Vagina (tissue), 2 donors: ENCODE data around the gene CRKL. TPM values are rescaled to one million over a fixed set of nuclear protein-coding genes. Genes with fewer than 3 reads are reported as not detected.
A peak's percentile ranks its signal among the peaks of the same experiment; 100 is the strongest.

Source experiments
- DNase-seq, 2 donors: peaks; one replicate each; pipeline ENCODE4 v3.0.0-alpha.2; 2017; ENCODE audit errors: extremely low spot score in 2 of 2
- H3K27ac ChIP-seq: fragments of 200-600 bp; sonication (generic); one replicate; pipeline ENCODE4 v1.5.1; 2019
- H3K27me3 ChIP-seq: fragments of 200-600 bp; sonication (generic); one replicate; pipeline ENCODE4 v1.5.1; 2019
- H3K36me3 ChIP-seq, 2 donors: fragments of 200-600 bp; sonication (generic); one replicate each; pipeline ENCODE4 v1.5.1; 2017 to 2019
- H3K4me1 ChIP-seq: fragments of 200-600 bp; sonication (generic); one replicate; pipeline ENCODE4 v1.5.1; 2019
- H3K4me3 ChIP-seq, 2 donors: fragments of 200-600 bp; sonication (generic); 1 replicate in 1 of 2; 2 replicates in 1 of 2; pipeline ENCODE4 v1.5.1; 2016 to 2019
- H3K9me3 ChIP-seq: fragments of 200-600 bp; sonication (generic); one replicate; pipeline ENCODE4 v1.5.1; 2019
- CTCF ChIP-seq, 3 experiments: fragments of 450-650 bp in 2 of 3; fragments of 200-600 bp in 1 of 3; sonication (generic) in 1 of 3; IDR thresholded peaks; one replicate each; pipeline ENCODE4 v1.5.1; 2017 to 2019; ENCODE audit warnings: antibody characterized with exemption in 3 of 3, mild to moderate bottlenecking in 2 of 3, moderate library complexity in 2 of 3
- POLR2A ChIP-seq, 2 donors: fragments of 450-650 bp; IDR thresholded peaks; one replicate each; pipeline ENCODE4 v1.6.1; 2017; ENCODE audit warnings: antibody characterized with exemption in 2 of 2, mild to moderate bottlenecking in 2 of 2, moderate library complexity in 2 of 2
- POLR2AphosphoS5 ChIP-seq, 2 donors: sonication (generic); formaldehyde crosslinking; IDR thresholded peaks; one replicate each; pipeline ENCODE4 v1.9.0; 2017; ENCODE audit warnings: antibody characterized with exemption in 2 of 2, mild to moderate bottlenecking in 2 of 2, low read depth in 1 of 2; ENCODE audit not compliant: insufficient read depth in 1 of 2
- intact Hi-C: fragments of 100-400 bp; cut with DNase I; formaldehyde crosslinking; loops from one replicate; pipeline ENCODE4 v1.15.1; 2023
- total RNA-seq: library from RNA; depleted of rRNA; stranded (reverse); fragments of >200 nt; gene quantifications from one replicate; pipeline ENCODE4 v1.2.3, GENCODE V29; 2016

CRKL gene
- total RNA-seq, 1 donor from 2014 or later = 37.6 TPM

- Histone ChIP-seq H3K4me3 (no peak overlapping the region), H3K27me3 (no peaks in the 10 kb centered on the region), H3K9me3 (no peaks in the 10 kb centered on the region), H3K4me1 (peaks cover 47% of the 10 kb centered on the region), H3K36me3 (peaks cover 0 to 35% of the 10 kb centered on the region in 2 donors), H3K27ac (peak overlapping the region; percentile 9)
- intact Hi-C loops = no loop called here
- TF ChIP-seq POLR2AphosphoS5 (IDR thresholded peaks at IDR 0.05; ENCODE audit: insufficient read depth in 1 of 2, low read depth in 1 of 2) (peak in 1 of 2 donors; percentile 57), CTCF (IDR thresholded peaks at IDR 0.05) (no peak), POLR2A (IDR thresholded peaks at IDR 0.05) (no peak)
- DNase-seq = no peak
Observed at GRCh38 chr22:20953668-20954500, 36.7 kb downstream of the CRKL start.

- TF ChIP-seq POLR2AphosphoS5 (IDR thresholded peaks at IDR 0.05; ENCODE audit: insufficient read depth in 1 of 2, low read depth in 1 of 2) = no peak
- H3K4me1 ChIP-seq = peaks cover 47% of the 10 kb centered on the region
- no peak overlapping the region for H3K4me3 ChIP-seq
- H3K27me3 ChIP-seq = no peaks in the 10 kb centered on the region
- H3K9me3 ChIP-seq = no peaks in the 10 kb centered on the region
- H3K36me3 ChIP-seq = peaks cover 0 to 25% of the 10 kb centered on the region in 2 donors
- H3K27ac ChIP-seq = no peak overlapping the region
- intact Hi-C loops = no loop called here
- no peak for DNase-seq
Observed at GRCh38 chr22:20955548-20955947, 38.3 kb downstream of the CRKL start.

GRCh38 chr22:20956258-20957101 lies 39.3 kb downstream of the CRKL start:
- peak overlapping the region; percentile 57 for H3K27ac ChIP-seq

GRCh38 chr22:20957102-20957682 lies 40.0 kb downstream of the CRKL start:
- H3K36me3 ChIP-seq = peaks cover 0 to 8% of the 10 kb centered on the region in 2 donors
- no peak for DNase-seq
- intact Hi-C loops = no loop called here
- peak overlapping the region; percentile 51 to 93 for H3K4me3 ChIP-seq
- peak overlapping the region; percentile 57 for H3K27ac ChIP-seq
- no peaks in the 10 kb centered on the region for H3K9me3 ChIP-seq
- TF ChIP-seq POLR2AphosphoS5 (IDR thresholded peaks at IDR 0.05; ENCODE audit: insufficient read depth in 1 of 2, low read depth in 1 of 2) (peak in 1 of 2 donors; percentile 24), CTCF (IDR thresholded peaks at IDR 0.05) (no peak), POLR2A (IDR thresholded peaks at IDR 0.05) (no peak)
- no peaks in the 10 kb centered on the region for H3K27me3 ChIP-seq
- H3K4me1 ChIP-seq = peaks cover 43% of the 10 kb centered on the region

More at GRCh38 chr22:20956258-20957101, 39.3 kb downstream of the CRKL start:
- H3K4me1 ChIP-seq = peaks cover 47% of the 10 kb centered on the region
- no peak for TF ChIP-seq CTCF (IDR thresholded peaks at IDR 0.05)
- no peak for TF ChIP-seq POLR2A (IDR thresholded peaks at IDR 0.05)
- peak in 1 of 2 donors; percentile 39 for TF ChIP-seq POLR2AphosphoS5 (IDR thresholded peaks at IDR 0.05; ENCODE audit: insufficient read depth in 1 of 2, low read depth in 1 of 2)
- H3K27me3 ChIP-seq = no peaks in the 10 kb centered on the region
- peaks cover 0 to 16% of the 10 kb centered on the region in 2 donors for H3K36me3 ChIP-seq
- no peak for DNase-seq
- intact Hi-C loops = no loop called here
- H3K9me3 ChIP-seq = no peaks in the 10 kb centered on the region
- peak overlapping the region; percentile 51 to 93 for H3K4me3 ChIP-seq
